SKM-1 treated with dmso at 0.1 percent for 144 hours (cell line): ENCODE data around the gene PCED1B.
"Not testable (repeated sequence)": the region's sequence is repeated elsewhere in the genome, so short reads cannot be mapped to it uniquely, and the experiment has no call there.

Experiments used
- DNase-seq: peaks from one replicate; lab custom pipeline; 2025; ENCODE audit not compliant: unreplicated experiment; lab: John Stamatoyannopoulos, UW

The PCED1B gene

GRCh38 chr12:47160316-47161244, 81.2 kb downstream of the PCED1B start:
- DNase-seq, result peak; percentile 5

GRCh38 chr12:47164116-47164515, 84.7 kb downstream of the PCED1B start:
- no peak for DNase-seq

- DNase-seq, result no peak
Observed at GRCh38 chr12:47164724-47165439, 85.5 kb downstream of the PCED1B start.

- DNase-seq, result no peak
Observed at GRCh38 chr12:47165934-47166333, 86.5 kb downstream of the PCED1B start.

GRCh38 chr12:47166365-47166764, 86.9 kb downstream of the PCED1B start:
- no peak for DNase-seq

- DNase-seq, result not testable (repeated sequence)
Observed at GRCh38 chr12:47170281-47170680, 90.9 kb downstream of the PCED1B start.

- no peak for DNase-seq
Observed at GRCh38 chr12:47178014-47178413, 98.6 kb downstream of the PCED1B start.

GRCh38 chr12:47182164-47182938, 102.9 kb downstream of the PCED1B start:
- DNase-seq, result not testable (repeated sequence)

GRCh38 chr12:47184229-47184628, 104.8 kb downstream of the PCED1B start:
- DNase-seq, result no peak

- DNase-seq, result no peak
Observed at GRCh38 chr12:47184813-47185212, 105.4 kb downstream of the PCED1B start.

- DNase-seq, result no peak
Observed at GRCh38 chr12:47186246-47186645, 106.8 kb downstream of the PCED1B start.

GRCh38 chr12:47188576-47189441, 109.4 kb downstream of the PCED1B start:
- no peak for DNase-seq

- no peak for DNase-seq
Observed at GRCh38 chr12:47189728-47190127, 110.3 kb downstream of the PCED1B start.

GRCh38 chr12:47190271-47190750, 110.9 kb downstream of the PCED1B start:
- no peak for DNase-seq

GRCh38 chr12:47190905-47191304, 111.5 kb downstream of the PCED1B start:
- peak; percentile 26 for DNase-seq

- DNase-seq, result no peak
Observed at GRCh38 chr12:47192051-47192450, 112.6 kb downstream of the PCED1B start.

GRCh38 chr12:47193066-47193465, 113.6 kb downstream of the PCED1B start:
- DNase-seq, result no peak

- peak; percentile 35 for DNase-seq
Observed at GRCh38 chr12:47194501-47194900, 115.1 kb downstream of the PCED1B start.

- DNase-seq, result no peak
Observed at GRCh38 chr12:47200446-47200845, 121.0 kb downstream of the PCED1B start.

GRCh38 chr12:47201190-47201589, 121.8 kb downstream of the PCED1B start:
- not testable (repeated sequence) for DNase-seq
